GM21447 (cell line): ENCODE results near the gene JAKMIP1.

ENCODE experiments used
- ATAC-seq: cut with Tn5 transposase; IDR thresholded peaks from one replicate; pipeline ENCODE4 v1.9.1; 2021; ENCODE audit not compliant: unreplicated experiment

Gene JAKMIP1

GRCh38 chr4:6105311-6105911 is 94.9 kb downstream of the JAKMIP1 start:
- no peak for ATAC-seq

GRCh38 chr4:6104541-6105130 is 95.7 kb downstream of the JAKMIP1 start:
- no peak for ATAC-seq

GRCh38 chr4:6097581-6097980 is 102.8 kb downstream of the JAKMIP1 start:
- no peak for ATAC-seq

- ATAC-seq, result no peak
These were observed 104.5 kb downstream of the JAKMIP1 start for GRCh38 chr4:6095897-6096296.

- no peak for ATAC-seq
These were observed 105.2 kb downstream of the JAKMIP1 start for GRCh38 chr4:6095023-6095752.

- ATAC-seq, result no peak
These were observed 106.7 kb downstream of the JAKMIP1 start for GRCh38 chr4:6093671-6094070.

- no peak for ATAC-seq
These were observed 107.4 kb downstream of the JAKMIP1 start for GRCh38 chr4:6092971-6093370.

- no peak for ATAC-seq
These were observed 108.2 kb downstream of the JAKMIP1 start for GRCh38 chr4:6092131-6092530.

- no peak for ATAC-seq
These were observed 109.4 kb downstream of the JAKMIP1 start for GRCh38 chr4:6090931-6091330.

GRCh38 chr4:6088950-6089349 is 111.4 kb downstream of the JAKMIP1 start:
- ATAC-seq, result no peak

GRCh38 chr4:6087669-6088341 is 112.5 kb downstream of the JAKMIP1 start:
- no peak for ATAC-seq

GRCh38 chr4:6086846-6087245 is 113.5 kb downstream of the JAKMIP1 start:
- no peak for ATAC-seq

GRCh38 chr4:6085691-6086628 is 114.4 kb downstream of the JAKMIP1 start:
- no peak for ATAC-seq

- no peak for ATAC-seq
These were observed 115.2 kb downstream of the JAKMIP1 start for GRCh38 chr4:6085028-6085690.

GRCh38 chr4:6079965-6080364 is 120.4 kb downstream of the JAKMIP1 start:
- ATAC-seq, result no peak

- ATAC-seq, result no peak
These were observed 121.8 kb downstream of the JAKMIP1 start for GRCh38 chr4:6078560-6078959.

- no peak for ATAC-seq
These were observed 124.0 kb downstream of the JAKMIP1 start for GRCh38 chr4:6076391-6076790.

GRCh38 chr4:6074758-6075157 is 125.6 kb downstream of the JAKMIP1 start:
- no peak for ATAC-seq

- no peak for ATAC-seq
These were observed 128.2 kb downstream of the JAKMIP1 start for GRCh38 chr4:6071959-6072720.
